ENCODE measurements around the gene ADGRG3.

Gene ADGRG3

DNA sequence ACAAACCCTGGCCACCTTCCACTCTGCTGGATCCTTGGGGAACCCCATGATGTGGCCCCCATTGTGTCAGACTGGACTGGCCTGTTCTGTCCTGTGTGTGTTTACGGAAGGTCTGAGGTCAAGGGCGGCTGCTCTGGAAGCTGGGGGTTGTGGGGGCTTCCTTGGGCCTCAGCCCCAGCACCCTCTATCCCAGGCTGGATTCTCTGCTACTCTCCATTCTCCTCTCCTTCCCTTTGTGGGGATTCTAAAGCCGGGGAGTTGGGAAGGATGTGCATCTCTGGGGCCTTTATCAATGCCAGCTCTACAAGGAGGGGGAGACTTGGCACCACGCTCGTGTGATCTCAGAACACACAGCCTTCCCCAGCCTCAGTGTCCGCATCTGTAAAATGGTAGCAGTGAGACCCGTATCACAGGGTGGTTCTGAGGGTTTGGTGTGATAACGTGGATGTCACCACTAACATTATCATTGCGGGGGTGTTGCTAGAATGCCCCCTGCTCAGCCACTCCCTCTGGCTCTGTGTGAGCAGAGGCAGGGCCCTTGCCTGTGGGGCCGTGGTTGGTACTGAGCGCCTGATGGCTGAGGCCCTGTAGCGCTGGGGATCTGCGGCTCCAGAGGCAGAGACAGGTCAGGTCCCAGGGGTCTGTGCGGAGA, 21.6 kb upstream of the ADGRG3 start:
- DNase-seq: no peak

DNA sequence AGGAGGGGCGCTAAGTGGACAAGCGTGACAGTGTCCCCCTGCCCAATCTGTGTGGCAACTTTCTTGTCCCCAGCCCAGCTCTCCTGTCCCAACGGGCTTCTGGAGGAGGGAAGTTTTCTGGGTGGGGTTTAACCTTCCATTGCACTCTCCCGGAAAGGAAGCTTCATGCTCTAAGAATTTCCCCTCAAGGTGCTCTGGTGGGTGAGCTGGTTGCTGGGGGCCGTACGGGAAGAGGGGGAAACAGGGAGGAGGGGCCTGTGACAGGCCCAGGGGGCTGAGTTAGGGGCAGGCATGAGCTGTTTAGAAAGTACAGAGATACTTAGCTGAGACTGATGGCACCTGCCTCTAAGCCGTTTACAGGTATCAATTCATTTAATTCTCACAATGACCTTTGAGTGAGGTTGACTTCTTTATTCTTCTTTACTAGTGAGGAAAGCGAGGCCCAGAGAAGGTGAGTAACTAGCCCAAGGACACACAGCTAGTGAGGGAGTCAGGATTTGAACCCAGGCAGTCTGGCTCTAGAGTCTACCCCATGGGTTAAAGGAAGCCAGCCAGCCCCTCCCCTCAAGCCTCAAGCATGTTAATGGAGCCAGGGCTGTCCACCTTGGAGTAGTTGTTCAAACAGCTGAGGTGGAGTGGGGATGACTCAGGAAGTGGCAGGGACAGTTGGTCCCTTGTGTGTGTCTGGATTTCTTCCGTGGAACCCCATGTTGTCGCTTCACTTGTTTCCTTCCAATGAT, 20.8 kb upstream of the ADGRG3 start:
- DNase-seq: no peak

DNA sequence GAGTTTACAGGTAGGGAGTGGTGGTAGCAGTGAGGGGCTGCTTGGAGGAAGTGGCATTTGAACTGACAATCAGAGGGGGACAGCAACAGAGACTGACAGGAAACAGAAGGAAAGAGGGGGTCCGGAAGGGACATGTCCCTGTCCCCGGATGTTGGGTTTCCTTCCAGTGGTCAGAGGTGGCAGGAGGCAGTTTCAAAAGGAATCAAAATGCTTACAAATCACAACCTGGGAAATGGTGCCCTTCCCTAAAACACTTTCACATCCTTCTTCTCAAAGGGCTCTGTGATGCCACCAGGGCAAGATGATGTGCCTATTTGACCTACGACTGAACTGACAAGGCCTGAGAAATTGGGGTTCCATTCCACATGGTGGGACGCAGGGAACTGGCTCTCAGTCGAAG, 20.0 kb upstream of the ADGRG3 start:
- DNase-seq: no peak

DNA sequence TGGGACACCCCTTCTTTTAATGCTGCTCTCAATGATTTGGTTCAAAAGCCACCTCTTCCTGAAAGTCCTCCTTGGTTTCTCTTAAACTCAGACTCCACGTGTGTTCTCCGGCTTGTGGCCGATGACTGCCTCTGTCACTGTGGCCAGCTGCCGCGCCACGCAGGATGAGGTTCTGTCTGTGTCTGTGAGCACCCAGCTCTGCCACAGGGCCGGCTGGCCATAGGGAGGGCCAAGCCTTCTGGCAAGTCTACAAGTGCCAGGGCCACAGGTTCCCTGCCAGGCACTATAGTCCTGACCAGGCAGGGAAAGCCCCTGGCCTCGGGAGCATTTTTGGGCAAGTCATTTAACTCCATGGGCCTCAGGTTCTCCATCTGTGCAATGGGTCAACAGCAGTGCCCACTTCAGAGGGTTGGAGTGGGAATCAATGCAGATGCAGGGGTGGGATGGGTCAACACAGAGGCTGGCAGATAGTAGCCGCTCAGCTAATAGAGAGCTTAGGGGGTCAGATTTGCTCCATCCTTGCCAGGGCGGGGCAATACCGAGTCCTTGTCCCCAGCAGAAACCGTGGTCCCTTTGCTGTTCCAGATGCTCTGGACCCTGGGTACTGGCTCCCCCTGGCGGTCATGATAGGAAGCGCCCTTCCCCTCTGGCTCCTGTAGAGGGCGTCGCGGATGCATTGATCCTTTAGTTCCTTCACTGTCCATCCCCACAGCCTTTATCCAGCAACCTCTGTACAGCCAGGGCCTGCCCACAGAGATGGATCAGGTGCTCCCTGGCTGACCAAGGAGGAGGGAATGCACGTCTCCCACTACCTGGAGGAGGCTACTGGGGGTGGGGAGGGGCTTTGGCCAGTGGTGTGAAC, 19.3 kb upstream of the ADGRG3 start:
- peak; percentile 74 to 77 (median 76) for DNase-seq

DNA sequence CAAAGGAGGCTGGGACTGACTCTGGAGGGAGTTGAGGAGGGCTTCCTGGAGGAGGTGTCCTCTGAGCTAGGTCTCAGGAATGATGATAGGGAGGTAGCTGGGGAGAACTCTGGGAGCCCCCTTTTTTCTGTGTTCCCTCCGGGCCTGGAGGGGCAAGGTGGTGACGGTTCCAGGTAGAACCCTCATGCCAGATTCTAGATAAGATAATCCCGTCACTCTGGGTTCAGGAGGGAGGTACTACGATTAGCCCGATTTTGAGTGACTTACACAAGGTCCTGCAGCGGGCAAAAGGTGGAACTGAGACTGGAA, 18.7 kb upstream of the ADGRG3 start:
- no peak for DNase-seq

DNA sequence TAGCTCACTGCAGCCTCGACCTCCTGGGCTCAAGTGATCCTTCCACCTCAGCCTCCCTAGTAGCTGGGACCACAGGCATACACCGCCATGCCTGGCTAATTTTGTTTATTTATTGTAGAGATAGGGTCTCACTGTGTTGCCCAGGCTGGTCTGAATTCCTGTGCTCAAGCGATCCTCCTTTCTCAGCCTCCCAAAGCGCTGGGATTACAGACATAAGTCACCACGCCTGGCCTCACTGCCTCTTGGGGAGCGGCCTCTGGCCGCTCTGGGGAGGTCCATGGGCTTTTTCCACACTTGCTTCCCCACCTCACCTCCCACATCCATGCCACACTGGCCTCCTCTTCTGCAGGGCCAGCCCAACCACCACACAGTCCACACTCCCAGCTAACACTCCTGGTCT, 18.3 kb upstream of the ADGRG3 start:
- DNase-seq: no peak

DNA sequence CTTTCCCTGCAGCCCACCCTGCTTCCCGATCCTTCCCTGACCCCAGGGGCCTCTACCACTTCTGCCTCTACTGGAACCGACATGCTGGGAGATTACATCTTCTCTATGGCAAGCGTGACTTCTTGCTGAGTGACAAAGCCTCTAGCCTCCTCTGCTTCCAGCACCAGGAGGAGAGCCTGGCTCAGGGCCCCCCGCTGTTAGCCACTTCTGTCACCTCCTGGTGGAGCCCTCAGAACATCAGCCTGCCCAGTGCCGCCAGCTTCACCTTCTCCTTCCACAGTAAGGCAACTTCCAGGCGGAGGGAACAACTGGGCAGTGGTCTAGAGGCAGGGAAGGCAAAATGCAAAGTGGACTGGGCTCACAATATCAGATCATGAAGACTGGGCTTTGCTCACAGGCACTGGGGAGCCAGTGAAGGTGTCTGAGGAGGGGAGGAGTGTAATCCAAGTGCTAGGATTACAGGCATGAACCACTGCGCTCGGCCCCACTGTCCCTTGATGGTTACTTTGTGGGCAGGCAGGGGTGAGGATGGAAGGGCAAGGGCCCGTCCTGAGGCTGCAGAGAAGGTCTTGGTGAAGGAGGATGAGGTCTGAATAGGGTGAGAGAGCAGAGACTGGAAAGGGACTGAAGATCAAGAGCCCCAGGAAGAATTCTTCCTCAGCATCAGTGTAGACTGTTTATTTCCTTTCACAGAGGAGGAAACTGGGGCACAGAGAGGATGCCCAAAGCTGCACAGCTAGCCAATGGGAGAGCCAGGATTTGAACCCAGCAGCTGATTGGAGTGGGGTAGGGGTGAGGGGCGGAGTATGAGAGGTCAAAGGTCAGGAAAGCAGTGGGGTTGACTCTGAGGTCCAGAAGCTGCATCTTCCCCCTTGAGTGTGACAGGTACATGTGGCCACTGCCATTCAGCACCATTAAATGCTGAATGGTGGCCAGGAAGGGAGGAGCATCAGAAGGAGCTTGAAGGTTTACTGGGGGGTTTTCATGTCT, 16.5 kb upstream of the ADGRG3 start:
- DNase-seq: no peak

DNA sequence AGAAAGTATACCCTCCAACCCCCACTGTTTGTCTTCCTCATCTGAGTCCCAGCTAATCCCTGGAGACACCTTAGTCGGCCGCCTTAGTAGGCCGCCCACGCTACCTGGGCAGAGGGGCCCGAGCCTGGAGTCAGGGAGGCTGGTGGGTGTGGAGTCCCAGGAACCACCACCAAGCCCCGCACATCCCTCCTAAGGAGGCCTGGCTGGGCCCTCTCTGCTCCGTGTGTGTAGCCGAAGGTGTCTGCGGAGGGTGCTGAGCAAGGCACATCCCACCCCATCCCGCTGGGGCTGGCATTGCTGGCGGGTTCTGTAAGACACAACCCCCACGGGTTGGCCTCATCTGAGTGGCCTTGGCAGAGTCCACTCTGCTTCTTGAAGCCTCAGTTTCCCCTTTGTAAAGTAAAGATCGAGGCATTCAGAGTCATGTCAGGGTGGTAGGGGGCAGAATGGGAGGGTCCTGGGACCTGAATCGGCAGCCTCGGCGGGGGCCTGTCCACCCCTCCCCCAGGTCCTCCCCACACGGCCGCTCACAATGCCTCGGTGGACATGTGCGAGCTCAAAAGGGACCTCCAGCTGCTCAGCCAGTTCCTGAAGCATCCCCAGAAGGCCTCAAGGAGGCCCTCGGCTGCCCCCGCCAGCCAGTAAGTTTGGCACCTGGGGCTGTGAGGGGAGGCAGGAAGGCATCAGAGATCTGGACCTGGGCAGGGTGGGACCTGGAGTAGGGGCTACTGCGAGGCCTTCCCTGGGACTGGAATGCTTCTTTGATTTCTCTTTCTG, 15.2 kb upstream of the ADGRG3 start:
- no peak for DNase-seq

DNA sequence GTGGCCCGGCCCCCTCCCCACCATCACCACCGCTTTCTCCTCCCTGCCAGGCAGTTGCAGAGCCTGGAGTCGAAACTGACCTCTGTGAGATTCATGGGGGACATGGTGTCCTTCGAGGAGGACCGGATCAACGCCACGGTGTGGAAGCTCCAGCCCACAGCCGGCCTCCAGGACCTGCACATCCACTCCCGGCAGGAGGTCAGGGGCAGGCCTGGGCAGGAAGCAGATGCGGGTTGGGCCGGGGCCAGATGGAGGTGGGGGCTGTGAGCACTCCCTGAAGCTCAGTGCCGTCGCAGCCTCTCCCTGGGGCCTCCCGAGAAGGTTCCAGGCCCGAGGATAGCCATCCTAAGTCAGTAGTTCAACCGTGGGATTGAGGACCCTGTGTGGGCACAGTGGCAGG, 14.2 kb upstream of the ADGRG3 start:
- no peak for DNase-seq

DNA sequence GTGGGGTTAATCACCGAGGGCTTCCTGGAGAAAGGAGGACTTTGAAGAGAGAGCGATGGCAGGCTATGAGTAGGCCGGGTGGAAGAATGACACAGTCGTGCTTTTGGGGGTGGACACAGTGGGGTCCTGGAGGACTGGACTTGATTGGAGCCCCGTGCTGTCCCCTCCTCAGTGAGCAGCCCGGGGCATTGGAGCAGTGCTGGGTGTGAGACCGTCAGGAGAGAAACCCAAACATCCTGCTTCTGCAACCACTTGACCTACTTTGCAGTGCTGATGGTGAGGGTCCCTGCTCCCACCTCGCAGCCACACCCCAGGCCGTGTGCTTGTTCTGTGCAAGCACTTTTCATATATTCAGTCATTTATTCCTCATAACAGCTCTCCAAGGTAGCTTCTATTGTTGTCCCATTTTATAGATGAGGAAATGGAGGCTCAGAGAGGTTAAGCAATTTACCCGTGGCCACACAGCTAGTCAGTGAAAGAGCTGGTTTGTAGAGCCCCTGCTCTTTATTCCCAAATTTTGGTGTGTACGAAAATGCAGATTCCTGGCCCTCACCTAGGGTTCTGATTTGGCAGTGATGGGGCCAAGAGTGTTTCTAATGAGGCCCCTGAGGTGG, 11.7 kb upstream of the ADGRG3 start:
- no peak for DNase-seq

DNA sequence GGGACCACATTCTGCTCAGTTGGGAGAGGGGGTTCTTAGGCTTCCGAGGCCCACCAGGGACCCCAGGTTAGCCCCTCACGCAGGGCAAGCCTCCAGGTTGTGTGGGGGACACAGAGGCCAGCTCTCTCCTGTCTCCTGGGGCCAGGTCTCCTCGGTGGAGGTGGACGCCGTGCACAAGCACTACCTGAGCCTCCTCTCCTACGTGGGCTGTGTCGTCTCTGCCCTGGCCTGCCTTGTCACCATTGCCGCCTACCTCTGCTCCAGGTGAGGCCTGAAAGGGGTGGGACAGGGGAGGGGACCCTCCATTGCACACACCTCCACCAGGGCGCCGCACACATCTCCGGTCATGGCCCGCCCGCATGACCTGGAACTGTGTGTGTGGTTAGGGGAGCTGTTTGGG, 10.9 kb upstream of the ADGRG3 start:
- DNase-seq: no peak

DNA sequence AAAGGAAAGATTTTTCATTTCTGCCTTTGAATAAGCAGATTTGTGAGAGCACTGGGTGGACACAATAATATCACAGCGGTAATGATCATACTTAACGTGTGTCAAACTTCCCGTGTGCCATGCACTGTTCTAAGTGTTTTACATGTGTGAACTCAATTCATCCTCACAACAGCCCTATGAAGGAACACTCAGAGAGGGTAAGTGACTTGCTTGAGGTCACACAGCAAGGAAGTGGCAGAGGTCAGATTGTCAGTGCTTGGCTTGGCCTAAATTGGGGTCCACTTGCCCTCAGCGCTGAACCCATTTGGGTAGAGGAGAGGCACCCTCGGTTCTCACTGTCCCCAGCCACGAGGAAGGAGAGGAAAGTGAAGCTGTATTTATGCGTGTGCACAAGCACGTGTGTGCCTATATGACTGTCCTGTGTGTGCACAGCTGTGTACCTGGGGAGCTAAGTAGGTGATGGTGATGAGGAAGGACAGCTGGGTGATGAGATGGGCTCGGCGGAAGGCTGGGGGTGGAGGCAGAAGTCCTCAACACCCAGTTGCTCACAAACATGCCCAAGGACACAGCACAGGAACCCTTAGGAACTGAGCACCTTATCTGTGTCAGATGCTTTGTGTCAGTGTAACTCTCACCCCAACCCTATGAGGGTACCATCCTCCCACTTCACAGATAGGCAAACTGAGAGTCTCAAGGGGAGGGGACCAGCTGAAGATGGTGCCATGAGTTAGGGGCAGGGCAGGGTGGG, 9.8 kb upstream of the ADGRG3 start:
- no peak for DNase-seq

DNA sequence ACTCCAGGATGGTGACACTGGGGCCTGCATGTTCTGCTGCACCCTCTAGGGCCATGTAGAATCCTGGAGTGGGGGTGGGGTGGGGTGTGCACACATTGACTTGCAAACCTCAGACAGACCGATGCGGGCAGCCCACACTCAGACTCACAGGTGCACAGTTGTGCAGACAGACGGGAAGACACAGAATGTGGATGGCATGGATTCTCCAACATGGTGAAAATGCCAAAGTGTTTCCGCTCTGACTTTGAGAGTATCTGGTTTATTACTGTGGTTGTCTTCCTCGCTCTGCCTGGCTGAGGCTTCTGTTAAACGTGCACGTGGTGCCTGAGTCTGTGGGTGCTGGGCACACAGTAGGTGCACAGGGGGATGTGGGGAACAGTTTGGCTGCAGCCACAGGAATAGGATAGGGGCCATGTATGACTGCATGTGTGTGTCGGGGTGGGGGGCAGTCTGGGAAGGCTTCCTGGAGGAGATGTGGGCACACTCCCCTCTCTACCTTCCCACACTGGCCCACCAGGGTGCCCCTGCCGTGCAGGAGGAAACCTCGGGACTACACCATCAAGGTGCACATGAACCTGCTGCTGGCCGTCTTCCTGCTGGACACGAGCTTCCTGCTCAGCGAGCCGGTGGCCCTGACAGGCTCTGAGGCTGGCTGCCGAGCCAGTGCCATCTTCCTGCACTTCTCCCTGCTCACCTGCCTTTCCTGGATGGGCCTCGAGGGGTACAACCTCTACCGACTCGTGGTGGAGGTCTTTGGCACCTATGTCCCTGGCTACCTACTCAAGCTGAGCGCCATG, 9.0 kb upstream of the ADGRG3 start:
- no peak for DNase-seq

DNA sequence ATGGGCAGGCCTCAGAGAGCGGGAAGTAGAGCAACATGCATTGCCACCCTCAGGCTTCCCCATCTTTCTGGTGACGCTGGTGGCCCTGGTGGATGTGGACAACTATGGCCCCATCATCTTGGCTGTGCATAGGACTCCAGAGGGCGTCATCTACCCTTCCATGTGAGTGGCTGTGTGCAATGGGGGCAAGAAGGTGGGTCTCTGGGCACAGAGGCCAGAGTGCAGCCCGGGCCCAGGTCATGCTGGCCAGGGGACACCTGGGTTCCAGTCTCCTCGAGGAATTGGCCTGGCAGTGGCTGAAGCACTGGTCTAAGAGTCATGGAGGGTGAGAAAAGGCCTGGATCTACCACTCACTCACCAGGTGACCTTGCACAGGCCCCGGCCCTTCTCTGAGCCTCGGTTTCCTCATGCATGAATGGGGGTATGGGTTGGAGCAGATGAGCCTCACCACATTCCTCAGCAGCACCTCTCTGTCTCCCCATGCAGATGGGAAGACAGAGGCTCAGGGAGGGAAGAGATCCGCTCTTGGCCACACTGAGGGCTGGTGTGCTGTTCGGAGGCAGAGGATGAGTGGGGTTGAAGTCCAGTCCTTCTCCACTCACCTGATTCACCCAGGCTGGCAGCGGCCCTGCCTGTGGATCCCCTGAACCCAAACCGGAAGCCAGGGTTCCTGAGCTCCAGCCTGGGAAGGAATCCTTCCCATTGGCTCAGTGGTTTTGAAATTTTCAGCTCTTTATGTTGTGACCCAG, 7.2 kb upstream of the ADGRG3 start:
- no peak for DNase-seq

DNA sequence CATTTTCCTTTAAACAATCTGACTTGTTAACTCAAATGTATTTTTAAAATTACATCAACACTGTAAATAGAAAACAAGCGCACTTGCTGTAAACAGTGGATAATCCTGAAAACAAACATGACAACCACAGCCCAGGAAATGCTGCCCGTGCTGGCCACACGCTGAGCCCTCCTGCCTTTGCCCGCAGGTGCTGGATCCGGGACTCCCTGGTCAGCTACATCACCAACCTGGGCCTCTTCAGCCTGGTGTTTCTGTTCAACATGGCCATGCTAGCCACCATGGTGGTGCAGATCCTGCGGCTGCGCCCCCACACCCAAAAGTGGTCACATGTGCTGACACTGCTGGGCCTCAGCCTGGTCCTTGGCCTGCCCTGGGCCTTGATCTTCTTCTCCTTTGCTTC, 6.6 kb upstream of the ADGRG3 start:
- no peak for DNase-seq

DNA sequence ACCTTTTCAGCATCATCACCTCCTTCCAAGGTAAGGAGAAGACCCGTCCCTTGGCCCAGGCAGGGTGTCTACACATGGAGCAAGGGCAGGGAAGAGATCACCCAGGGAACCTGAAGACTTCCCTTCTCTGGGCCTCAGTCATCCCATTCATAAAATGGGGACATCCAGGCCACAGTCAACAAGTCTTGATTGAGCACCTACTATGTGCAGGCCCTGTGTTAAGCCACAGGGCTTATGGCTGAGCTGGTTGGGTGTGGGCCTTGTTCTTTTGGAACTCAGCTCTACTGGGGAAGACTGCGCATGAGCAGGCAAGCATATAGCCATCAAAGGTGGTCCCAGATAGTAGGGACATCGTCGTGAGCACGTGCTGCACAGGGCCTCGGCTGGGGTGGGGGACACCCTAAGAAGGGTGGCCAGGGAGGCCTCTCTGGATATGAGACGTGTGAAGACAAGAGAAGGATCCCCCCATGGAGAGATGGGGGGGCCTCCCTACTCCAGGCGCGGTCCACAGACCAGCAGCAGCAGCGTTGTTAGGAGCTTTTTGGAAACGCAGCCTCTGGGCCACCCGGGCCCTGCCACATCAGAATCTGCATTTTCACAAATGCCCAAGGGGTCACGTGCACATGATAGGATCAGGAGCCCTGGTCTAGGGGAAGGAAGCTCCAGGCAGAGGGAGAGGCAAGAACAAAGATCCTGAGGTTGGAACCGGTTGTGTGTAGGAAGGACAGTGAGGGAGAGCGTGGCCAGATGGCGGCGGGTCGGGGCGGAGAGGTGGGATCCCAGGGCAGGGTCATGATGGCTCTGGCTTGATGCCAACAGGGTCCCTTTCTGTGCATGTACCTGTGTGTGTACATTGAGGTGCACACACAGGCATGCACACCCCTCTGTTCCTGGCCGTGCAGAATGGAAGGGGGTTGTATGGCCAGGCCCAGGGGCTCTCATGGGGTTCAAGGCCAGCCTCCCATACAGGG, 5.9 kb upstream of the ADGRG3 start:
- DNase-seq: no peak

DNA sequence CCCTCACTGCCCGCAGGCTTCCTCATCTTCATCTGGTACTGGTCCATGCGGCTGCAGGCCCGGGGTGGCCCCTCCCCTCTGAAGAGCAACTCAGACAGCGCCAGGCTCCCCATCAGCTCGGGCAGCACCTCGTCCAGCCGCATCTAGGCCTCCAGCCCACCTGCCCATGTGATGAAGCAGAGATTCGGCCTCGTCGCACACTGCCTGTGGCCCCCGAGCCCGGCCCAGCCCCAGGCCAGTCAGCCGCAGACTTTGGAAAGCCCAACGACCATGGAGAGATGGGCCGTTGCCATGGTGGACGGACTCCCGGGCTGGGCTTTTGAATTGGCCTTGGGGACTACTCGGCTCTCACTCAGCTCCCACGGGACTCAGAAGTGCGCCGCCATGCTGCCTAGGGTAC, 4.7 kb upstream of the ADGRG3 start:
- DNase-seq: no peak

Measured in activated naive CD4-positive, alpha-beta T cell (primary cell).